ENCODE results near the gene ATXN2.

DNA sequence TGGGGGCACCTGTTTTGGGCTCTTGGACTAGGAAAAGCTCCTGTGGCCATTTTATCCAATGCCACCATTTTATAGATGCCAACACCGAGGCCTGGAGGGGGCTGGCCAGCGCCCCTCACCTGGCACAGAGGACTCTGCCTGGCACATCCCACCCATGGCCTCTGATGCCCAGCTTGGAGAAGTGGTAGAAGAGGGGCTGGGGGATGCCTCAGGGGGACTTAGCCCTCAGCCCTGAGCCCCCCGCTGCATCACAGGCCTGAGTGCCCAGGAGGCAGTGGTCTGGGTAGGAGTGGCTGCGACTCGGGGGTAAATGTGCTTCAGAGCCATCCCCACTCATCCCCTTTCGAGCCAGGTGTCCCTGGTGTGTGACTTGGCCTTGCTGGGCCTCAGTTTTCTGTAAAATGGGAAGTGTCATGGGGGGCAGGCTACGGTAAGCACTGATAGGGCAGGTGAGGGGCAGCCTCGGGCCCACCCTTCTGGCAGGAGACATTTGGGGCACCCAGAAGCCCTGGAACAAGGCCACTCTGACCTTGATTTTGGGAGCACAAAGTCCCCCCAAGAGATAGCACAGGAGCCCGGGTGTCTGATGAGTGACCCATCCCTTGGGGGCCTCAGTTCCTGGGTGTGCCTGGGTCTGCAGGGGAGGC lies 170.9 kb downstream of the ATXN2 start:
- TF ChIP-seq, protein P1, sequence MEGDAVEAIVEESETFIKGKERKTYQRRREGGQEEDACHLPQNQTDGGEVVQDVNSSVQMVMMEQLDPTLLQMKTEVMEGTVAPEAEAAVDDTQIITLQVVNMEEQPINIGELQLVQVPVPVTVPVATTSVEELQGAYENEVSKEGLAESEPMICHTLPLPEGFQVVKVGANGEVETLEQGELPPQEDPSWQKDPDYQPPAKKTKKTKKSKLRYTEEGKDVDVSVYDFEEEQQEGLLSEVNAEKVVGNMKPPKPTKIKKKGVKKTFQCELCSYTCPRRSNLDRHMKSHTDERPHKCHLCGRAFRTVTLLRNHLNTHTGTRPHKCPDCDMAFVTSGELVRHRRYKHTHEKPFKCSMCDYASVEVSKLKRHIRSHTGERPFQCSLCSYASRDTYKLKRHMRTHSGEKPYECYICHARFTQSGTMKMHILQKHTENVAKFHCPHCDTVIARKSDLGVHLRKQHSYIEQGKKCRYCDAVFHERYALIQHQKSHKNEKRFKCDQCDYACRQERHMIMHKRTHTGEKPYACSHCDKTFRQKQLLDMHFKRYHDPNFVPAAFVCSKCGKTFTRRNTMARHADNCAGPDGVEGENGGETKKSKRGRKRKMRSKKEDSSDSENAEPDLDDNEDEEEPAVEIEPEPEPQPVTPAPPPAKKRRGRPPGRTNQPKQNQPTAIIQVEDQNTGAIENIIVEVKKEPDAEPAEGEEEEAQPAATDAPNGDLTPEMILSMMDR (IDR thresholded peaks at IDR 0.05 in 4 of 5, conservative IDR thresholded peaks at IDR 0.05 in 1 of 5) = no peak
- no peak for TF ChIP-seq POLR2A (IDR thresholded peaks at IDR 0.05)
